HG03354 (cell line): ENCODE measurements around the gene HSD3B1.
"Not testable (repeated sequence)": the region's sequence is repeated elsewhere in the genome, so short reads cannot be mapped to it uniquely, and the experiment has no call there.

Experiments used
- ATAC-seq: cut with Tn5 transposase; IDR thresholded peaks from one replicate; pipeline ENCODE4 v1.9.1; 2021; ENCODE audit warnings: mild to moderate bottlenecking; ENCODE audit not compliant: unreplicated experiment, poor library complexity, severe bottlenecking

HSD3B1 gene

DNA sequence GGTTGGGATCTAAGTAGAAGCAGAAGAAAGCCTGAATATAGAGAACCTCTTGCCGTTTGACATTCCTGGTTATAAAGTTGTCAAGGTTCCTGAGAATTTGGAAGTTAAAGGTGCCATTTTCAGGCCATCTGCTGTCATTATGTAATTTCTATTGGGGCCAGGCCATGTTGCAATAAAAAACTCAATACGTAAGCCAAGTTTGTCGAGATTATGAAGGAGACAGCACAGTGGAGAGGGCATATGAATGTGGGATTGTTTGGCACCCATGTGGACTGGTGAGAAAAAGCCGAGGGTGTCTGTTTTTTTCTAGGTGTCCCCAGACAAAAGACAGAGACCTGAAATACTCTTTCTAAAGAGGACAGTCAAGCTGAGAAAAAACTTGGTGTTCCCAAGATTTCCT, 18.8 kb upstream of the HSD3B1 start:
- no peak for ATAC-seq

DNA sequence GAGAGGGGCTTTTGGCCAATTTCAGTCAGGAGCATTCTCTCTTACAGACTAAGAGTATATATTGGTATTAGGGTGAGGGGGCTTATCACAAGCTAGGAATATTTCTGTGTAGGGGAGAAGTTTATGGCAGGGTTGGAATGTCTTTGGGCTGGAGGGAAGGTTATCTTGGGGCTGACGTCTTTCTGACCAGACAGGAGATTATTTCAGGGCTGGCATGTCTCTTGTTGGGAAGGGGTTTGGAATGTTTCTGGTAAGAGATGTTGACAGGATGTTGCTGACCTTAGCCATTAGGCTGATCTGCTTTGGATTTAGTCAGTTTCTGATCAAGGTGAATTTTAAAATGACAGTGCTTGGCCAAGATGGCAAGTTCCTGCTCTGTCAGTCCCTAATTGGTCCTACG, 17.8 kb upstream of the HSD3B1 start:
- ATAC-seq, result no peak

DNA sequence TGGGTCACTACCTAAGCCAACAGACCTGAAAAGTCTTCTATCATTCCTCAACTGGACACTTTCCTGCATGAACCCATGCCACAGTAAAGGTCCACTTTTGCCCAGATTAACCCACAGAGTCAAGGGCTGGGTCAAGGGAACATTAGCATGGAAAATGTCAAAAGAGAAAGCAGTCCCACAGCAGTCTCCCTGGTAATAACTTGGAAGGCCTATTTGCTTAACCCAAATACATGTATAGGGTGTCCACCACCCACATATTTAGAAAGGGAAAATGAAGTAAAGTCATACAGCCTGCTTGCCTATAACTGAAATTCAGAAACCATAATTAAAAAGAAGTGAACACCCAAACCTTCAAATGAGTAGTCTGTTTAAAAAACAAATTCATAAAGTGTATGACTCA, 16.1 kb upstream of the HSD3B1 start:
- ATAC-seq, result no peak

- ATAC-seq, result no peak
These were observed 14.2 kb upstream of the HSD3B1 start for GRCh38 chr1:119492763-119493162.

GRCh38 chr1:119504831-119505230, 2.2 kb upstream of the HSD3B1 start:
- ATAC-seq, result no peak

DNA sequence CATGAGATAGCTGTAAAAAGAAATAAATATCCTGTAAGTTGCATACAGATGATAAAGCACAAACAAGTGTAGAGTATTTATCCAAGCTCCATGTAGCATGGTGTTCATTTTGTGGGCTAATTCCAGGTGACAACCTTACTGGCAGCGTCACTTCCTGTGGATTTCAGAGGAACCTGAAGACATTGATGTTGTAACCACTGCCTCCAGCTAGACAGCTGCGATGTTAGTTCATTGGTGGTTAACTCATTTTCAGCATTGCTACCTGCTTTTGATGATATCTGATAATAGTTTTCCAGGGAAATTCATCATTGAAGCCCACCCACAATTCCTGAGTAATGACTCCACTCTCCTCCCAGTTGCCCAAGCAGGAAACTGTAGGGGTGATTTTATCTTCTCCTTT, 3.0 kb downstream of the HSD3B1 start:
- no peak for ATAC-seq

GRCh38 chr1:119515221-119515620, 8.2 kb downstream of the HSD3B1 start:
- ATAC-seq, result no peak

DNA sequence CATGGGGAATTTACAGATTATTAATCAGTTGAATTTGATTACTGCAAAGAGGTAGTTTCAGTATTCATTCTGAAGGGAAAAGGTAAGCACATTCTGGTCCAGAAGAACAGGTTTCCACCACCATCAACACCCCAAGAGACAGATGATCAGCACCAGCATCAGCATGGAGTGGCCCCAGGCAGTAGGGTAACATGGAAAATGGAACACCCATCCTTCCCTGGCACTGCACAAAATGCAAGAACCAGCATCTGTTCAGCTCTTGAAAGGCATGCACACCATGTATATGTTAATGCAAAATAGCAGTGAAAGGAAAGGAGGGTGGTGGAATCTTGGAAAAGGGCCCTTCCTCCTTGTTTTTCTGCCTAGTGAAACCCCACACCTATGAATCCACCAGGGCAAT, 9.2 kb downstream of the HSD3B1 start:
- no peak for ATAC-seq

DNA sequence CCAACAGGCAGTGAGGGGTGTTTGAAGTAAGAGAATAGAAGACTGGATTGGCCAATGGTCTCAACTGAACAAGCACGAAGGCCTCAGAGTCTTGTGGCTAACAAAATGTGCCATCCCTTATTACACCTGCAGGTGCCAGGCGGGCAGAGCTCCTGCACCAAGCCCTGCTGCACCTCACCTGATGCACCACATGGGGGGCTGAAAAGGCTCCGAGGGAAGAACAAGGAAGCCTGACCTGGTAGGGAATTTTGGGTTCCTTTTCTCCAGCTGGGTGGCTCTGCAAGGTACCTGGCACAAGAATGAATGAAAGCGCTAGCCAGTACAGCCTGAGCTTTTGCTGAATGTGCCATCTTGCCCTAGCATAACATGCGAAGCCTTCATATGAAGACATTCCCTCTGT, 9.7 kb downstream of the HSD3B1 start:
- ATAC-seq, result no peak

DNA sequence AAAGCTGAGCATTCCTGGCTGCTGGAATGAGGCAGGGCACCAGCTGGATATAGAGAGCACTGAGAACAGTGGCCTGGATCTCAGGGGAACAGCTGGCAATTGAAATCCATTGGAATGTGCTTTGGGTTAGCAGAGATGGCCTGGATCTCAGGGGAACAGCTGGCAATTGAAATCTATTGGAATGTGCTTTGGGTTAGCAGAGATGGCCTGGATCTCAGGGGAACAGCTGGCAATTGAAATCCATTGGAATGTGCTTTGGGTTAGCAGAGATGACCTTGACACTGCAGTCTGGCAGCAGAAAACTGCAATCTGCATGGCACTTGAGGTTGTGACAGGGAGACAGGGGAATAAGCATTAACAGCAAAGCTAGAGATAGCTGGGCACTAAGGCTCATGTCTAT, 10.7 kb downstream of the HSD3B1 start:
- ATAC-seq, result not testable (repeated sequence)

GRCh38 chr1:119531606-119532323, 24.8 kb downstream of the HSD3B1 start:
- ATAC-seq, result no peak

- no peak for ATAC-seq
These were observed 25.4 kb downstream of the HSD3B1 start for GRCh38 chr1:119532324-119532910.

GRCh38 chr1:119535381-119535780, 28.4 kb downstream of the HSD3B1 start:
- ATAC-seq, result no peak

- no peak for ATAC-seq
These were observed 31.0 kb downstream of the HSD3B1 start for GRCh38 chr1:119537966-119538365.

DNA sequence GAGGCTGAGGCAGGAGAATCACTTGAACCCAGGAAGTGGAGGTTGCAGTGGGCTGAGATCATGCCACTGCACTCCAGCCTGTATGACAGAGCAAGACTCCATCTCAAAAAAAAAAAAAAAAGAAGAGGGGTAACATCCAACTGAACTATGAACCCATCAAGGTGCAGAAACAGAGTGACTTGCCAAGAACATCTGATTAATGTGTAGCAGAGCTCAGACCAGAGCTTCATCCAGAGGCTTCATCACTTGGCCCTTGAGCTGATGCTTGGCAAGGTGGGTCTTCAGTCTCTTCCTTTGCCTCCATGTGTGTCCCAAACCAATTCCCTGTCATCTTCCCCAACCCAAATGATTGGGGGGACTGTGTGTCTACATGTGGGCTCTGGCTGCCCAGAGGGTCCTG, 32.6 kb downstream of the HSD3B1 start:
- no peak for ATAC-seq

DNA sequence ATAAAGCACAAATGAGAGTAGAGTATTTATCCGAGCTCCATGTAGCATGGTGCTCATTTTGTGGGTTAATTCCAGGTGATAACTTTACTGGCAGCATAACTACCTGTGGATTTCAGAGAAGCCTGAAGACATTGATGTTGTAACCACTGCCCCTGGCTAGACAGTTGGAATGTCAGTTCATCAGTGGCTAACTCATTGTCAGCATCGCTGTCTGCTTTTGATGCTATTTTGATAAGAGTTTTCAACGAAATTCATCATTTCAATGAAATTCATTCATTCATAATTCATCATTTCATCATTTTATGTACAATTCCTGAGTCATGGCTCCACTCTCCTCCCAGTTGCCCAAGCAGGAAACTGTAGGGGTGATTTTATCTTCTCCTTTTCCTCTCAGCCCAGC, 34.4 kb downstream of the HSD3B1 start:
- ATAC-seq, result no peak

DNA sequence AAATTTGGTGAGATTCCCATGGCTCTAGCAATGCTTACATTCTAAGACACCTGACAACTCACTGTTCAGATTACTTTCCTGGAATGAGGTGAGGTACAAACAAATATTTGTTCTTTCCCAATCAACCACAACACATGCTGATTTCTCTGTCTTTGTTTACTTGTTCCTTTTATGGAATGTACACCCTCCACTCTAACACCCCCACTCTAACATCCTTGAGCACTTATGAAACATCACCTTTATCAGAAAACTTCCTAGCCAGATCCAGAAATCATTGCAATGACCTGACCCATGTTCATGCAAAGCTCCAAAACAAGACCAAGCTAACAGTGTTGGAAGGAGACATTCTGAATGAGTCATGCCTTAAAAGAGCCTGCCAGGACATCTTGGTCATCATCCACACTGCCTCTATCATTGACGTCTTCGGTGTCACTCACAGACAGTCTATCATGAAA, 35.5 kb downstream of the HSD3B1 start:
- no peak for ATAC-seq

DNA sequence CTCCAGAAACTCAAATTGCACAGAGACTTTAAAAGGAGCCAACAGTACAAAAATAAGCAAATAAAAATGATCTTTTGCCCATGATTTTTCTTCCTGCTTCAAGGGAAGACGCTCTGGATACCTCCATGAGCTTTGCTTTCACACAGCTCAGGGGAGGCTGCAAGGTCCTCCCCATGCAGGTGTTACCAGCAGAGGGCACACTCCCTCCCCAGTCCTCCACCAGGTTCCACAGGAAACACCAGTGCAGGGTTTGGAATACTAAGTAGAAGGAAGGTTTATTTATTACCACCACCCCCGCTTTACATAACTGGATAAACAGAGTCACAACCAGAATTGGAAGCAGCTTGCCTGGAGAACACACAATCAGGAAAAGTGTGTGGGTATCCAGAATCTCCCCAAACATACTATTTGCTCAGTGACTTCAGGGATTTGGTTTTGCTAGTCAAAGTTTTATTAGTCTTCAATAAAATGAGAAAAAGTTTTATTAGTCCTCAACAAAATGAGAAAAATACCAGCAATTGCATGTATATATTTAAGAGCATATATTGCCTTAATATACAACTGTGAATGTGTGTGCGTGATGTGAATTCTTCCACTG, 37.3 kb downstream of the HSD3B1 start:
- no peak for ATAC-seq

- no peak for ATAC-seq
These were observed 39.6 kb downstream of the HSD3B1 start for GRCh38 chr1:119546641-119547040.

DNA sequence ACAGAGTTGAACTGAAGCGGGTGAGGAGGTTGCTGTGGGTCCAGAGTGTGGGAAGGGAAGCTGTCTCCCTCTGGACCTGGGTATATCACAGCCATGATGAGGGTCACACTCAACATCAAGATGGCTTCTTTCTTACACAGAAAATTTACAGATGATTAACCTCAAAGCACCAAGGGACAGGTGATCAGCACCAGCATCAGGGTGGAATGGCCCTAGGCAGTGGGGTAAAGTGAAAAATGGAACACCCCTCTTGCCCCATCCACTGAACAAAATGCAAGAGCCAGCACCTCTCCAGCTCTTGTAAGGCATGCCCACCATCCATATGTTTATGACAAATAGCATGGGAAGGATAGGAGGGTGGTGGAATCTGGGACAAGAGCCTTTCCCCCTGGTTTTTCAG, 40.3 kb downstream of the HSD3B1 start:
- ATAC-seq, result no peak

DNA sequence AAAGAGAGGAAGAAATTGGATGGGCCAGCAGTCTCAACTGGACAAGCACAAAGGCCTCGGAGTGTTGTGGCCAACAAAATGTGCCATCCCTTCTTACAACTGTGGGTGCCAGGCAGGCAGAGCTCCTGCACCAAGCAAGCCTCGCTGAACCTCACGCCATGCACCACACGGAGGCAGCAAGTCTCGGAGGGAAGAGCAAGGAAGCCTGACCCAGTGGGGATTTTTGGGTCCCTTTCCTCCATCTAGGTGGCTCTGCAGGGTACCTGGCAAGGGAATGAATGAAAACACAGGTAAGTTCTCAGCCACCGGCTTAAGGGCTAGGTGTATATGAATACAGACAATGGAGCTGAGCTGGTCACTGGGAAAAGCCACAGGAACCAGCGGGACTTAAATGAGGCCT, 40.8 kb downstream of the HSD3B1 start:
- no peak for ATAC-seq
